SK-N-SH (cell line): ENCODE results near the gene SURF4. TPM values are rescaled to one million over a fixed set of nuclear protein-coding genes. Genes with fewer than 3 reads are reported as not detected.
A peak's percentile ranks its signal among the peaks of the same experiment; 100 is the strongest.

Experiments
- CTCF ChIA-PET: fragments of 300-600, 350-600 bp; formaldehyde crosslinking; extraction: SDS; loops from one replicate; lab custom pipeline; 2021; lab: Yijun Ruan, JAX
- POLR2A ChIA-PET: fragments of 350-600 bp; sonication (Branson Sonifier 250); formaldehyde crosslinking; extraction: SDS; loops from one replicate; lab custom pipeline; 2020; ENCODE audit warnings: antibody characterized with exemption, inconsistent platforms; lab: Yijun Ruan, JAX
- DNase-seq: peaks from one replicate; pipeline ENCODE4 v3.0.0; 2012
- H2AFZ ChIP-seq: fragments of 200-600 bp; sonication (generic); 2 replicates; pipeline ENCODE4 v1.8.1; 2016; ENCODE audit warnings: antibody characterized with exemption, mild to moderate bottlenecking, low read depth
- H3F3A ChIP-seq: fragments of 200-600 bp; sonication (generic); replicated peaks from 2 replicates; pipeline ENCODE3; 2016; ENCODE audit warnings: antibody characterized with exemption, mild to moderate bottlenecking; ENCODE audit not compliant: insufficient read depth
- H3K27ac ChIP-seq, 2 experiments: fragments of 200-500 bp in 1 of 2; fragments of 200-600 bp in 1 of 2; sonication (Bioruptor generic) in 1 of 2; sonication (generic), shearing (Covaris generic) in 1 of 2; 2 replicates each; pipeline versions ENCODE4 v1.5.1 to v1.6.1; 2014 to 2016; ENCODE audit warnings: low read depth in 2 of 2, inconsistent platforms in 1 of 2, low read length in 1 of 2, mild to moderate bottlenecking in 1 of 2, mixed read lengths in 1 of 2
- H3K27me3 ChIP-seq: fragments of 200-600 bp; sonication (generic), shearing (Covaris generic); 2 replicates; pipeline ENCODE4 v1.6.1; 2016; ENCODE audit warnings: mixed run types; ENCODE audit not compliant: insufficient read depth
- H3K36me3 ChIP-seq, 2 experiments: fragments of 200-500 bp in 1 of 2; fragments of 200-600 bp in 1 of 2; sonication (Bioruptor generic) in 1 of 2; sonication (generic) in 1 of 2; replicated peaks in 1 of 2; 2 replicates each; pipeline versions ENCODE3 to v1.5.1; 2014 to 2016; ENCODE audit warnings: low read length in 1 of 2, mild to moderate bottlenecking in 1 of 2; ENCODE audit not compliant: insufficient read depth in 2 of 2, control insufficient read depth in 1 of 2
- H3K4me1 ChIP-seq, 2 experiments: fragments of 200-500 bp in 1 of 2; fragments of 200-600 bp in 1 of 2; sonication (Bioruptor generic) in 1 of 2; sonication (generic), shearing (Covaris generic) in 1 of 2; 2 replicates each; pipeline versions ENCODE4 v1.5.1 to v1.6.1; 2014 to 2016; ENCODE audit warnings: low read depth in 1 of 2, low read length in 1 of 2, mixed run types in 1 of 2; ENCODE audit not compliant: insufficient read depth in 2 of 2, control insufficient read depth in 1 of 2
- H3K4me2 ChIP-seq: fragments of 200-600 bp; sonication (generic), shearing (Covaris generic); 2 replicates; pipeline ENCODE4 v1.6.1; 2017; ENCODE audit warnings: mixed run types
- H3K4me3 ChIP-seq, 2 experiments: fragments of 200-500 bp in 1 of 2; fragments of 200-600 bp in 1 of 2; sonication (Bioruptor generic) in 1 of 2; sonication (generic), shearing (Covaris generic) in 1 of 2; 2 replicates each; pipeline versions ENCODE4 v1.5.1 to v1.8.1; 2014 to 2016; ENCODE audit warnings: low read depth in 2 of 2, inconsistent platforms in 1 of 2, low read length in 1 of 2, mild to moderate bottlenecking in 1 of 2, mixed read lengths in 1 of 2, moderate library complexity in 1 of 2
- H3K79me2 ChIP-seq: fragments of 200-600 bp; sonication (generic); 2 replicates; pipeline ENCODE4 v1.8.1; 2017; ENCODE audit warnings: mild to moderate bottlenecking; ENCODE audit not compliant: insufficient read depth
- H3K9ac ChIP-seq: fragments of 200-600 bp; sonication (generic); 2 replicates; pipeline ENCODE4 v1.6.1; 2017; ENCODE audit warnings: mixed run types
- H3K9me2 ChIP-seq: fragments of 200-600 bp; sonication (generic); 2 replicates; pipeline ENCODE4 v1.6.1; 2017; ENCODE audit warnings: mixed run types
- H3K9me3 ChIP-seq: fragments of 200-600 bp; sonication (generic); 2 replicates; pipeline ENCODE4 v1.6.1; 2017; ENCODE audit warnings: mixed run types, mild to moderate bottlenecking, moderate library complexity
- H4K20me1 ChIP-seq: fragments of 200-600 bp; sonication (generic); 2 replicates; pipeline ENCODE4 v1.6.1; 2017; ENCODE audit warnings: mild to moderate bottlenecking, mixed run types; ENCODE audit not compliant: insufficient read depth
- ELF1 ChIP-seq: IDR thresholded peaks from 2 replicates; pipeline ENCODE4 v1.4.0; 2012
- EP300 ChIP-seq, 2 experiments: IDR thresholded peaks; 2 replicates each; pipeline versions ENCODE4 v1.4.0 to v1.6.1; 2012; ENCODE audit warnings: borderline replicate concordance in 1 of 2, low read depth in 1 of 2, low read length in 1 of 2
- FOSL2 ChIP-seq: IDR thresholded peaks from 2 replicates; pipeline ENCODE4 v1.4.0; 2012; ENCODE audit warnings: low read depth, mild to moderate bottlenecking, moderate library complexity, borderline replicate concordance
- FOXJ3 ChIP-seq: sonication (generic); formaldehyde crosslinking; IDR thresholded peaks from 2 replicates; pipeline ENCODE4 v1.5.1; 2020; ENCODE audit warnings: mild to moderate bottlenecking, missing genetic modification reagents
- FOXM1 ChIP-seq: IDR thresholded peaks from 2 replicates; pipeline ENCODE4 v1.4.0; 2012; ENCODE audit warnings: low read depth, mild to moderate bottlenecking
- GATA2 ChIP-seq: sonication (generic); formaldehyde crosslinking; IDR thresholded peaks from 2 replicates; pipeline ENCODE4 v1.5.0; 2020; ENCODE audit warnings: mild to moderate bottlenecking, missing genetic modification reagents
- IRF3 ChIP-seq: fragments of 150-350 bp; IDR thresholded peaks from 2 replicates; pipeline ENCODE4 v1.6.1; 2016; ENCODE audit warnings: mild to moderate bottlenecking, low read depth, low read length
- JUND ChIP-seq: IDR thresholded peaks from 2 replicates; pipeline ENCODE4 v1.4.0; 2012
- NRF1 ChIP-seq: IDR thresholded peaks from 2 replicates; pipeline ENCODE4 v1.6.1; 2012; ENCODE audit warnings: low read depth, mild to moderate bottlenecking, low read length
- POLR2AphosphoS5 ChIP-seq: IDR thresholded peaks from 2 replicates; pipeline ENCODE4 v1.6.1; 2012; ENCODE audit warnings: low read depth, low read length
- RAD21 ChIP-seq: IDR thresholded peaks from 2 replicates; pipeline ENCODE4 v1.6.1; 2012; ENCODE audit warnings: mild to moderate bottlenecking, low read length
- RCOR1 ChIP-seq: fragments of 150-350 bp; IDR thresholded peaks from 2 replicates; pipeline ENCODE4 v1.6.1; 2017; ENCODE audit warnings: antibody characterized with exemption, low read length
- RXRA ChIP-seq: IDR thresholded peaks from 2 replicates; pipeline ENCODE4 v1.4.0; 2012; ENCODE audit warnings: low read depth, mild to moderate bottlenecking, borderline replicate concordance
- SMC3 ChIP-seq: IDR thresholded peaks from 2 replicates; pipeline ENCODE4 v1.6.1; 2012; ENCODE audit warnings: low read depth, low read length, improper control_type of control experiment
- TCF12 ChIP-seq: IDR thresholded peaks from 2 replicates; pipeline ENCODE4 v1.4.0; 2012
- USF2 ChIP-seq: fragments of 150-350 bp; IDR thresholded peaks from 2 replicates; pipeline ENCODE4 v1.6.1; 2017; ENCODE audit warnings: antibody characterized with exemption, low read length, low read depth, borderline replicate concordance
- ZBTB33 ChIP-seq: IDR thresholded peaks from 2 replicates; pipeline ENCODE4 v1.4.0; 2012; ENCODE audit warnings: low read depth, borderline replicate concordance
- WGBS: methylation state at CpG from one replicate; pipeline ENCODE4 v1.1.6; 2017; ENCODE audit warnings: low lambda C conversion rate; 5-methylcytosine and 5-hydroxymethylcytosine counted together
- polyA plus RNA-seq, 3 experiments: library from polyadenylated mRNA; depleted of rRNA; stranded (reverse); fragments of >200 nt; gene quantifications; 2 replicates each; pipeline ENCODE4 v1.2.3, GENCODE V29; 2012
- TF ChIP-seq, protein P1 (sequence below): IDR thresholded peaks from 2 replicates; pipeline ENCODE4; 2012
- TF ChIP-seq, protein P2 (sequence below): IDR thresholded peaks from 2 replicates; pipeline ENCODE4 v1.4.0; 2012; ENCODE audit warnings: low read depth, borderline replicate concordance

The SURF4 gene
- polyA plus RNA-seq, 1 of the 3 experiments (the other 2 are of a cell fraction), result 165 TPM

GRCh38 chr9:133417541-133418461 is 41.9 kb upstream of the SURF4 start, which contains the start of gene REXO4 (continued):
- TF ChIP-seq, protein P1, sequence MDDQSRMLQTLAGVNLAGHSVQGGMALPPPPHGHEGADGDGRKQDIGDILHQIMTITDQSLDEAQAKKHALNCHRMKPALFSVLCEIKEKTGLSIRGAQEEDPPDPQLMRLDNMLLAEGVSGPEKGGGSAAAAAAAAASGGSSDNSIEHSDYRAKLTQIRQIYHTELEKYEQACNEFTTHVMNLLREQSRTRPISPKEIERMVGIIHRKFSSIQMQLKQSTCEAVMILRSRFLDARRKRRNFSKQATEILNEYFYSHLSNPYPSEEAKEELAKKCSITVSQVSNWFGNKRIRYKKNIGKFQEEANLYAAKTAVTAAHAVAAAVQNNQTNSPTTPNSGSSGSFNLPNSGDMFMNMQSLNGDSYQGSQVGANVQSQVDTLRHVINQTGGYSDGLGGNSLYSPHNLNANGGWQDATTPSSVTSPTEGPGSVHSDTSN, result peak; percentile 34
- TF ChIP-seq RAD21 (no peak), POLR2AphosphoS5 (peak; percentile 58; the same call in 1 of the 2 replicates), JUND (no peak), ELF1 (peak; percentile 91), ZBTB33 (0 out of 2 replicates have a peak, but pooled peaks have one; percentile 33), RXRA (peak; percentile 81), USF2 (no peak), FOXJ3 (CRISPR knock-in tag) (peak; percentile 66; the same call in 1 of the 2 replicates)

DNA sequence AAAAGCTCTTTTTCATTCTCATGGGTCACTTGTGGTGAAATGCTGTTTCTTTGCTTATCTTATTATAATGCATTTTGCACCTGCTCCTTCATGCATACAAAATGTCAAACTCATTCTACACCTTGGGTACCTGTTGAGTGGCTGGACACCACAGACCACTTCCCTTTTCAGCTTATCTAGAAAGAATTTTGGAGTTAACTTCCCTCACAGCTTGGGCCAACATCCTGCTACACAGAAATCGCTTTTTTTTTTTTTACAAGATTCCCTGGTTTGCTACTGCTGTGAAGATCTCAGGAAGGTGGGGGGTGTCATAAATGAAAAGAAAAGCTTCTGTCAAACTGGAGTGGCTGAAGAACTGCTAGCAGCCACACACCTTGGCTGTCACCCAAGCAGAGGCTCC is 39.3 kb upstream of the SURF4 start:
- Histone ChIP-seq H3K27ac (no peak overlapping the region), H4K20me1 (0 out of 2 replicates have a peak, but pooled peaks cover 5% of the 10 kb centered on the region), H3K27me3 (no peaks in the 10 kb centered on the region), H3K79me2 (peaks cover 52% of the 10 kb centered on the region), H2AFZ (no peak overlapping the region), H3K9me2 (no peaks in the 10 kb centered on the region), H3K4me2 (no peak overlapping the region)
- TF ChIP-seq SMC3 (no peak), USF2 (no peak), NRF1 (no peak), RCOR1 (no peak), IRF3 (no peak), EP300 (IDR thresholded peaks at IDR 0.05; ENCODE audit: borderline replicate concordance in 1 of 2, low read depth in 1 of 2, low read length in 1 of 2) (no peak), TCF12 (no peak), FOSL2 (no peak), FOXM1 (no peak), GATA2 (CRISPR knock-in tag) (no peak)
- TF ChIP-seq, protein P2, sequence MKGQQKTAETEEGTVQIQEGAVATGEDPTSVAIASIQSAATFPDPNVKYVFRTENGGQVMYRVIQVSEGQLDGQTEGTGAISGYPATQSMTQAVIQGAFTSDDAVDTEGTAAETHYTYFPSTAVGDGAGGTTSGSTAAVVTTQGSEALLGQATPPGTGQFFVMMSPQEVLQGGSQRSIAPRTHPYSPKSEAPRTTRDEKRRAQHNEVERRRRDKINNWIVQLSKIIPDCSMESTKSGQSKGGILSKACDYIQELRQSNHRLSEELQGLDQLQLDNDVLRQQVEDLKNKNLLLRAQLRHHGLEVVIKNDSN, result no peak
- TF ChIP-seq, all 33 proteins: peak for 0
- no peaks in the 10 kb centered on the region for H3K9me3 ChIP-seq
- no peaks in the 10 kb centered on the region for H3F3A ChIP-seq
- POLR2A ChIA-PET, result no interaction called here
- H3K9ac ChIP-seq, result no peak overlapping the region
- CTCF ChIA-PET, result interaction anchor here (3.7 kb wide), 1 partner anchor 10 kb away, joined by 14 read pairs; no protein-coding TSS in a partner anchor
- no peak for DNase-seq
- 100% methylated on average over 1 of the region's 1 CpG for WGBS
- peaks cover 23 to 44% of the 10 kb centered on the region in 2 experiments for H3K36me3 ChIP-seq
- peaks cover 4 to 10% of the 10 kb centered on the region in 2 experiments; a peak in 2 of 4 replicates for H3K4me1 ChIP-seq
- no peak overlapping the region for H3K4me3 ChIP-seq
